ES-I3 (cell line): ENCODE data around the gene CFAP61.

Experiments used
- H3K36me3 ChIP-seq: 2 replicates; pipeline ENCODE4 v1.6.1; 2013; ENCODE audit warnings: mild to moderate bottlenecking, low read length, control low read depth, moderate library complexity; ENCODE audit not compliant: insufficient read depth
- H3K4me1 ChIP-seq: 2 replicates; pipeline ENCODE4 v1.6.1; 2013; ENCODE audit warnings: mild to moderate bottlenecking, control low read depth, low read length; ENCODE audit not compliant: insufficient read depth
- H3K9ac ChIP-seq: 2 replicates; pipeline ENCODE4 v1.6.1; 2013; ENCODE audit warnings: low read depth, mild to moderate bottlenecking, low read length, moderate library complexity
- H3K9me3 ChIP-seq: 2 replicates; pipeline ENCODE4 v1.6.1; 2013; ENCODE audit warnings: mild to moderate bottlenecking, low read length, moderate library complexity; ENCODE audit not compliant: control insufficient read depth, insufficient read depth

CFAP61 gene

DNA sequence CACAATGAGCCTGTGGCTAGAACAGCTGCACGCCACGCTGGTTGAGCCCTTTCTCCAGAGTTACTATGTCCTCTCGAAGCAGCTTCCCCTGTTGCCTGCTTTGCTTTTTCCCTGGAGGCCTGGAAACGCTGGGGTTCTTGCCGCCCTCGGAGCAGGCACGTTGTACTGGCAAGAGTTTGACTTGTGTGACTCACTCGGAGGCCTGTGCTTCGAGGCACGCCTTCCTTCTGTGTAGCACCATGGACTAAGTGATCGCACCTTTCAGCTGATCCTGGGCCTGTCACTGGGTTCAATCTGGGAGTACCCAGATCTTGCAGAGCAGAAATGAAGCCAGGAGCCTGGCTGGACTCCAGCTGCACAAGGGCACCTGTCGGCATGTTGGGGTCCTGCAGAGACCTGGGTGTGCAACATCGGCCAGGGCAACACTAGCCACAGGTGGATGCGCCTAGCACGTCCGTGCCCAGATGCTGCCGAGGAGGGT, 320.8 kb downstream of the CFAP61 start:
- no peaks in the 10 kb centered on the region for H3K9me3 ChIP-seq
- peaks cover 29% of the 10 kb centered on the region for H3K4me1 ChIP-seq
- H3K9ac ChIP-seq, result no peak overlapping the region
- no peaks in the 10 kb centered on the region for H3K36me3 ChIP-seq

DNA sequence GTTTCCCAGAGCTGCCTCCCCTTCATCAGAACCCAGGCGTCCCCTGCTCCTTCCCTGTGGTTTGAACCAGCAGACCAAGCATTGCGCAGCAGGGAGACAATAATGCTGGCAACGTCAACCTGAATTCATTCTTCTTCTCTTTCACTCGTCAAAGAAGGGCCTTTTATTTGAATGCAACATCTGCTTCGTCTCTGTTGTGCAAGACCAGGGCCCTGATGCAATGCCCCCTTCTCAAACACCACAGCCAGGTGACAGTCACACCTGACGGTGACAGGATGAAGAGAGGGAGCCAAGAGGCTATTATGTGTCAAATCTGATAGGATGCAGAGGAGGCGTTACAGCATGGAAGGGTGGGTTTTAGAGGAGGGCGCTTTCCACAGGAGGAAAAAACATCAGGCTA, 323.5 kb downstream of the CFAP61 start:
- Histone ChIP-seq H3K36me3 (no peaks in the 10 kb centered on the region), H3K9me3 (peaks cover 5% of the 10 kb centered on the region; the same call in 1 of the 2 replicates), H3K9ac (no peak overlapping the region), H3K4me1 (peaks cover 29% of the 10 kb centered on the region)

DNA sequence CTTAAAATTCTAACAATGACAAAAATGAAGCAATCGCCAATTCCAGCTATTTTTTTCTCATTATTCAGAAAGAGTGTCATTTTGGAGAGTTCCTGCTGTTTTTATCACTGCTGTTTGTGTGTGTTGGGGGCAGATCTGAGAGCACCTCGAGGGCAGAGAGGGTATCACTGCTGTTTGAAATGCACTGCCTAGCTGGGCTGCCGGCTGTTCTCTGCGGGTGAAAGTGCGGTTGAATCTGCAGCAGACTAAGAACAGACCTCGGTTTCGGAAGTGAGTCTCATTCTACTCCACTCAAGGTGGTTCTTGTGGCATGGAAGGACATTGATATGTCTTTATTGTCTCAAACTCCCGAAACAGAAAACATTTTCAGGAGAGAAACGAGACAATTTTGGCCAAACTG, 333.9 kb downstream of the CFAP61 start:
- H3K9ac ChIP-seq, result no peak overlapping the region
- no peaks in the 10 kb centered on the region for H3K4me1 ChIP-seq
- H3K9me3 ChIP-seq, result no peaks in the 10 kb centered on the region

DNA sequence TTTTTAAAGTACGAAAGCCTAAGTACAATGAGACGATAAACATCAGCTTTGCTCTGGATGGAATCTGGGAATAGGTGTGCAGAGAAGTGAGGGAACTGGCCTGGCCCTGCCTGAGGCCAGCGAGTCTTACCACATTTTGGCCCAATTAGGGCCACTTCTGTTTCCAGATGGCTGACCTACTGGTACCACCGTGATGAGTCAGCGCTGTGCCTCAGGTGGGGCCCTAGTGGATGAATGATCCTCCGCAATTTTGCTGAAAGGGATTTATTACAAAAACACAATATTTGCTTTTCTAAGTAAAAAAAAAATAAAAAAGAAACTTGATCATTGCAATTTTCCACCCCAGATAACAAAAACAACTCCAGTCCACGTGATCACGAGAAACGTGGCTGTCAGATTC, 338.1 kb downstream of the CFAP61 start:
- H3K9ac ChIP-seq, result no peak overlapping the region
- H3K4me1 ChIP-seq, result no peaks in the 10 kb centered on the region
- no peaks in the 10 kb centered on the region for H3K36me3 ChIP-seq
- no peaks in the 10 kb centered on the region for H3K9me3 ChIP-seq

More for the DNA sequence above, 333.9 kb downstream of the CFAP61 start:
- H3K36me3 ChIP-seq, result no peaks in the 10 kb centered on the region

DNA sequence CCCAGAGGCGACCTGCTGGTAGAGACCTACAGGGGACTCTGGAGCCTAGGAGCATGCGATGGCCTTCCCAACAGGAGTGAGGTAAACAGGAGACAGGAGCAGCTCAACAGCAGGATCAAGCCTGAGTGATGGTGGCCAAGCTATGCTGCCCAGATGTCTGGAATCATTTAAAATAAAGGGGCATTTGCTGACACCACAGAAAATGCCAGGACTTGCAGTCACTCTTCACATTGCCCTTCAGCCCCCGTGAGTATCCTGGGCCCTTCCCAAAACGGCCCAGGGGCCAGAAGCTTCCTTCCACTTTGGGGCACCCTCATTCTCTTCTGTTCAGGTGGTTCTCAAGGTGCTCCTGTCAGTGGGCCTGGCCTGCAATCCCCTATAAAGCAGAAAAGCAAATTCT, 338.8 kb downstream of the CFAP61 start:
- Histone ChIP-seq H3K4me1 (no peaks in the 10 kb centered on the region), H3K9me3 (no peaks in the 10 kb centered on the region), H3K9ac (no peak overlapping the region), H3K36me3 (no peaks in the 10 kb centered on the region)

DNA sequence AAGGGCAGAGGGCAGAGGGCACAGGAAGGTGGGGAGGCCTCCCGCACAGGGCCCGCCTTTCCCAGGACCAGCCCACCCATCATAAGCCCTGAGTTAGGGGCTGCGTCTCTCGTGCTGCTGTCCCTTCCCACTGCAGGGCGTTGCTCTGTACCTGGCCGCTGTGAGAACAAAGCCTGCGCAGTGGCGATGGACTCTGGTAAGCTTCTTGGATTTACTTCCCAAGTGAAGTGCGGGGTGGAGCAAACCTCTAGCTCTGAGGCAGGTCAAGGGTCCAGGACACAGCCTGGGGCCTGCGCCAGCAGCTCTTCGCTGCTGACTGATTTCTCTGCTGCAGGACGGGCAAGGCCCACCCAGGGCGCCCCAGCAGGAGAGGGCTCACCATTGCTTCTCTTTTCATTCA, 339.4 kb downstream of the CFAP61 start:
- Histone ChIP-seq H3K9me3 (no peaks in the 10 kb centered on the region), H3K4me1 (no peaks in the 10 kb centered on the region; the same call in 1 of the 2 replicates), H3K9ac (no peak overlapping the region), H3K36me3 (no peaks in the 10 kb centered on the region)

DNA sequence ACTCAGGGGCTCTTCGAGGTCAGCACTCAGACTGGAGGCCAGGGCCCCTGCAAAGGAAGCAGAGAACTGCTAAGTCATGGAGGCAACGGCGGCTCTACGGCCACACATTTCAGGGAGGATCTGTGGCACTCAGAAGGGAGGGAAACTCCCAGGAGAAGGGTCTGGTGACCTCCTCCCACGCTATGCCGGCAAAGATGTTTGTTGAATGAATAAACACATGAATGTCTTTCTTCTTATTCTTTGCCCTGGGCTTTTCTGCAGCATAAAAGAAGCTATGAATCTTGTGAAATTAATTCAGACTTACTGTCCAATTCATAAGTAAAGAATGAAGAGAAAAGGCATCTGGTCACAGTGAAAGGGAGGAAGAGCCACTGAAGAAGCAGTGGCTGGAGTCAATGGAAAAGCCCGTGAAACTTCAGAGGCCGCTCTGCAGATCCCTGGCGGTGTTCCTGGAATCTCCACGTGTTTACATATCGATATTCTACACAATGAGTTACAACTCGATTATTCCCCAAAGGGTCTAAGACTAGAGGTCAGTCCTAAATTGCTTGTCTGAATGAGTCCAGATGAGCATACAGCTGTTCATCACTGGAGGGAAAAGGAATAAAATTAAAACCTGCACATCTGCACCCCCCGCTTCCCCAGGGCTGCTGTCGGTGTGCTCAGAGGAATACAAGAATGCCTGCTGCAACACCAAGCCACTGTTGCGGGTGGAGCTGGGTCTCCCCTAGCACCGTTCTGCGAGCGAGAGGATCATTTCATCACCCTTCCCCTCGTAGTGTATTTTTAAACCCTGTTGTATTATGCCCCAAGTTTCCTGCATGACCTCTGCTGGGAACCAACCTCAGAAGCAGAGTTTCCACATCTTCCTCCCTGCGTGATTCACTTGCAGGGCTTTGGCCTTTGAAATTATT, 341.1 kb downstream of the CFAP61 start:
- H3K36me3 ChIP-seq, result no peaks in the 10 kb centered on the region
- H3K4me1 ChIP-seq, result no peaks in the 10 kb centered on the region; the same call in 1 of the 2 replicates
- H3K9ac ChIP-seq, result no peak overlapping the region
- H3K9me3 ChIP-seq, result no peaks in the 10 kb centered on the region

DNA sequence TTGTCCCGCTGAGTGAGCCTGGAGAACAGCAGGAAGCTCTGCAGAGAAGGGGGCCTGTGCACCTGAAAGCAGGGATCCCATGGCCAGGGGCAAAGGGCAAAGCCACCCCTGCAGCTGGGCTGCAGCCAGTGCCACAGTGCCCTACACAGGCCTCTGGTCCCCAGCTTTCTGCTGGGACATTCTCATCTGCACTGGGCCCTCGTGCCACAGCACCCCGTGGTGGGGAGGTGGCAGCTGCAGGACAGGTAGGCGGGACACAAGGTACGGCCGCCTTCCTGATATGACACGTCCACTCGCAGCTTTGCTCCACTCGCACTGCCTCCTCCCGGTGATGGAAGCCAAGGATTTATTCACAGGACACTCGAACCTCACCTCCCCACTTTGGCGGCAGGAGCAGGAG, 342.8 kb downstream of the CFAP61 start:
- Histone ChIP-seq H3K36me3 (no peaks in the 10 kb centered on the region), H3K9me3 (no peaks in the 10 kb centered on the region; the same call in 1 of the 2 replicates), H3K4me1 (no peaks in the 10 kb centered on the region; the same call in 1 of the 2 replicates), H3K9ac (no peak overlapping the region)

DNA sequence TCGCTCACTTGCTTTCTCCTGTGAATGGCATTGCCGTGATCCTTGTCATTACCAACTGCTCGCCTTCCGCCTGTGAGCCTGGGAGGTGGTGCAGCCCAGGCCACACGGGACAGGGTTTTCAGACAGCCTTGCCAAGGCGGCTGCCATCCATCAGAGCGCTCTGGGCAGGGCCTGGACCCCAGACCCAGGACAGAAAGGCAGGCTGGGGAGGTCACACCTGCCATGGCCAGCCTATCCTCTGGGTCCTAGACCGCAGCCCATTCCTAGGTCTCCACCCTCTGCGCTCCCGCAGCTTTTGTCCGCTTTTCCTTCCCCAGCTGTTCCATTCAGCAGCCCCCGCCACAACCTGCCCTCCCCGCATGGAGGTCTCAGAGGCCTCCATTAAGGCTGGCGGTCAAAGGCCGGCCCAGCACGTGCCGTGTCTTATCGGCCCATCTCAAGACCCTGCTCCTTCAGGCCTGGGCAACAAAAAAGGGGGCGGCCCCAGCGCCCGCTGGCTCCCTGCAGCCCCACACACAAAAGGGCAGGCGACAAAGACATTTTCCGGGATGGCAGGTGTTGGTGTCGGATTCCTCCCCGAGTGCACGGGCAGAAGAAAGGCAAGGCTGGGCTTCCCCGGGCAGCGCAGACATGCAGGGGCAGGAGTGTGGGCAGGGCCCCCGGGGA, 343.7 kb downstream of the CFAP61 start:
- no peaks in the 10 kb centered on the region for H3K36me3 ChIP-seq
- no peaks in the 10 kb centered on the region; the same call in 1 of the 2 replicates for H3K9me3 ChIP-seq
- no peak overlapping the region for H3K9ac ChIP-seq
- no peaks in the 10 kb centered on the region; the same call in 1 of the 2 replicates for H3K4me1 ChIP-seq

DNA sequence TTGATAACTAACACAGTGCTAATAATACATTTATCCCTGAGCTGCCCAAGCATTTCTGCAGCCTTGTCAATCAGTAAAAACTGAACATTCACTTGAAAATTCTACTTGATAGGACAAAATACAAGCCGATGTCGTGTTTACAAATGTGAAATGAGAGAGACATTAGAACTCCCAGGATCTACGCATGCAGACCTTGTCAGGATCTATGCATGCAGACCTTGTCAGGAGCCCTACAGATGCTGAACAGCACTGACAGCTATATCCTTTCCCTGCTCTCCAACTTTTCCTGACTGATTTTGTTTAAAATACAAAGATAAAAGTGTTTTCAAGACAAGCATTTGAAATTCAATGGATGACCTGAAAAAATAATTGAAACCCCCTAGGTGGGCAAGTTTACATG, 344.5 kb downstream of the CFAP61 start:
- no peaks in the 10 kb centered on the region for H3K36me3 ChIP-seq
- H3K9ac ChIP-seq, result no peak overlapping the region
- H3K9me3 ChIP-seq, result no peaks in the 10 kb centered on the region; the same call in 1 of the 2 replicates
- no peaks in the 10 kb centered on the region; the same call in 1 of the 2 replicates for H3K4me1 ChIP-seq

DNA sequence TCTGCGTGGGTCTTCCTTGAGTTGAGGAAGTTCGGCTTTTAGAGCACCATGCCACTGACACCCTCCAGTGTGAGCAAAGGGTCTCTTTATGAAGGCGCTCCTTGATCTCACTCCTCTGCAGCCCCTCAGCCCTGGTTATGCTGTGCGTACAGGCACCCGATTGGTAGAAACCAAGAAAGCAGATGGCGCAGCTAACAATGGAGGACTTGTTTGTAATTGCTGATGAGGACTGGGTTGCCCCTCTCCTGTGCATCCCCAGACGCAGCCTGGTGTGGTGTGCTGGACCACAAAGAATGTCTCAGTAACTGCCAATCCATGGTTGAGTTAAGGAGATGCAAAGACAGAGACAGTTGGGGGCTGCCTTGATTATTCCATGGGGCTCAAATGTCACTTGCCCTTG, 345.8 kb downstream of the CFAP61 start:
- H3K4me1 ChIP-seq, result no peaks in the 10 kb centered on the region; the same call in 1 of the 2 replicates
- no peaks in the 10 kb centered on the region; the same call in 1 of the 2 replicates for H3K9me3 ChIP-seq
- H3K9ac ChIP-seq, result no peak overlapping the region
- H3K36me3 ChIP-seq, result no peaks in the 10 kb centered on the region

DNA sequence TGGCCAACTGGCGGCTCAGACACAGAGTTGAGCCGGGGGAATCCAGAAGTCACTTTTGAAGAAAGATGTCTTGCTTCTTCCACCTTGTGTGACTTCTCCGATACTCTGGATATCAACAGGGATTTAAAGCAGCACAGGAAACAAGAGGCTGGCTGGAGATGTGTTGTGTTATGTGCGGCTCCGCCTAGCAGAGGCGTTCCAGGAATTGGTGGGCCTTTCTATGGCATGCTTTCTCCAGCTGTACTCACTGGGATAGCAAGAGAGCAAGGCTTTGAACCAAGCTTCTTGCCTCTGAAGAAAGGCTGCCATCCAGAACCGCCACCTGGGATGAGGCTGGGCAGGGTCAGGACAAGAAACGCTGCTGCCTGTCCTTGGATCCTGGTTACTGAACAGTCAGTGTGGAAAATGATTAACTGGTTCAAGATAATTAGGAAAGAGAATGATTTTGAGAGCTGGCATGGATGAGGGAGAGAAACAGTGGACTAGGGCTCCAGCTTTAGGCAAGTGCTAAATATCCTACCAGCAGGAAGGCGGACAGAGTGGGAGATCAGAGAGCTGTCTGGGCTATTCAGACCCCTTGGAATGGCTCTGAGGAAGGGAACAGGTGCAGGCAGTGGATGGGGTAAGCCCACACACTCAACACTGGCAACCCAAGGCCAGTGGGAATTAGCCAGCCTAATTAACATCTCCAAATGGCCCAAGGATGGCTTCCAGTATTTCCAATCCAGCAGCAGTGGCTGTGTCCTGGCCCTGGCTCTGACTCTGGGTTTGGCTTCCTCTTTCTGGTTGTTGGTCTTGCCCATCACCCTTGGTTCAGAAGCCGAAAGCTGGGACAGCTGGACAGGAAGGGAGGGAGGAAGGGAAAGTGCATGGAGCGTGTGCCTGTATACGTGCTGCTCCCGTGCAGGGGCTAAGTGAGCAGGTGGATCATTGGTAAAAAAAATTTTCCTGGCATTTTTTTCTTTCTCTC, 347.5 kb downstream of the CFAP61 start:
- no peaks in the 10 kb centered on the region; the same call in 1 of the 2 replicates for H3K4me1 ChIP-seq
- H3K9ac ChIP-seq, result no peak overlapping the region
- H3K36me3 ChIP-seq, result no peaks in the 10 kb centered on the region
- H3K9me3 ChIP-seq, result no peaks in the 10 kb centered on the region; the same call in 1 of the 2 replicates

DNA sequence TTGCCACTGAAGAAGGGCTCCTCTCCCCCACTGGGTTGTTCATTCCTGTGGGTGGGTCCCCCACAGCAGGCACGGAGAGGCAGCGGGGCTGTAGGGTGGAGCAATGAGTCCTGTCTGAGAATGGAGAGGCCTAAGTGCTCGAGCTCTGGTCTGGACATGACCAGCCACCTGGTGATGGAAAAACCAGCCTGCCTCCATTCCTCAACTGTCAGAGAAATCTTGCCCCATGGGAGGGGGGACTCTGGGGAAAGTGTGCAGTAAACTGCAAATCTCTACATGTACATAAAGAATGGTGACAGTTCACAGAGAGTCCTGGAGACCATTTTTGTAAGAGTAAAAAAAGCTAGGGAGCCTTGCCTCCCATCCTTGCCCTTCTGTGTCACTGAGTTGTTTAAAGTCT, 349.7 kb downstream of the CFAP61 start:
- no peak overlapping the region for H3K9ac ChIP-seq
- no peaks in the 10 kb centered on the region for H3K4me1 ChIP-seq
- H3K9me3 ChIP-seq, result no peaks in the 10 kb centered on the region; the same call in 1 of the 2 replicates
- H3K36me3 ChIP-seq, result no peaks in the 10 kb centered on the region

DNA sequence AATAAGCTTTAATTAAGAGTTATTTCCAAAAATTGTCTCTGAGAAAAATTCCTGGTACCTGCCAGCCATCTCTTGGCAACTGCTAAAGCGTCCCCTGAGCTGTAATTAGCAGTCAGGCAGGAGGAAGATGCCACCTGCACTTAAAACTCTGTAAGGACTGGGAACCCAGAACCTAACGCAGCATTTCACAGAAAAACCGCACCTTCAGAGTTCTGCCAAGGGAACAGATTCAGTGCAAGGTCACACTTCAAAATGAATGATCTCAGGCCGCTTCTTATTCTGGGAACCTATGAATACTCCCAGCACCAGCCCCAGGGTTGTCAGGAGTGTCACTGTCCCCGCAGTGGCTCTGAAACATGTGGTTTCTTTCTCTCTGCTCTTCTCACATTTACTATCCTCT, 352.3 kb downstream of the CFAP61 start:
- Histone ChIP-seq H3K36me3 (no peaks in the 10 kb centered on the region), H3K4me1 (peaks cover 4% of the 10 kb centered on the region; the same call in 1 of the 2 replicates), H3K9me3 (no peaks in the 10 kb centered on the region; the same call in 1 of the 2 replicates), H3K9ac (no peak overlapping the region)
